Tibial nerve (tissue), 4 donors: ENCODE measurements around the gene MPST. TPM values are rescaled to one million over a fixed set of nuclear protein-coding genes. Genes with fewer than 3 reads are reported as not detected.

ENCODE experiments used
- DNase-seq, 2 donors: peaks; one replicate each; pipeline ENCODE4 v3.0.0-alpha.2; 2019; ENCODE audit warnings: low spot score in 2 of 2
- H3K27ac ChIP-seq, 4 donors: fragments of 200-600 bp; sonication (generic) in 3 of 4; one replicate each; pipeline ENCODE4 v1.5.1; 2017 to 2019; ENCODE audit warnings: mild to moderate bottlenecking in 1 of 4
- H3K27me3 ChIP-seq, 2 donors: fragments of 200-600 bp; sonication (generic) in 1 of 2; one replicate each; pipeline versions ENCODE4 v1.5.1 to v1.6.0; 2017 to 2019
- H3K36me3 ChIP-seq, 3 donors: fragments of 200-600 bp; sonication (generic); one replicate each; pipeline ENCODE4 v1.5.1; 2018 to 2019
- H3K4me1 ChIP-seq, 4 donors: fragments of 200-600 bp; sonication (generic) in 3 of 4; one replicate each; pipeline ENCODE4 v1.5.1; 2017 to 2019
- H3K4me3 ChIP-seq, 4 donors: fragments of 200-600 bp; sonication (generic) in 3 of 4; one replicate each; pipeline ENCODE4 v1.5.1; 2017 to 2019; ENCODE audit warnings: mild to moderate bottlenecking in 1 of 4, moderate library complexity in 1 of 4
- H3K9me3 ChIP-seq, 4 donors: fragments of 200-600 bp; sonication (generic) in 3 of 4; one replicate each; pipeline ENCODE4 v1.5.1; 2017 to 2019
- CTCF ChIP-seq, 5 experiments: fragments of 200-600 bp in 3 of 5; fragments of 450-650 bp in 2 of 5; sonication (generic) in 3 of 5; IDR thresholded peaks; one replicate each; pipeline ENCODE4 v1.5.1; 2016 to 2019; ENCODE audit warnings: antibody characterized with exemption in 5 of 5, mild to moderate bottlenecking in 3 of 5, moderate library complexity in 2 of 5
- EP300 ChIP-seq, 2 donors: sonication (generic); formaldehyde crosslinking; IDR thresholded peaks; one replicate each; pipeline ENCODE4 v1.6.1; 2017; ENCODE audit warnings: antibody characterized with exemption in 2 of 2, mild to moderate bottlenecking in 1 of 2
- POLR2A ChIP-seq, 2 donors: fragments of 450-650 bp; IDR thresholded peaks; one replicate each; pipeline ENCODE4 v1.6.1; 2017; ENCODE audit warnings: antibody characterized with exemption in 2 of 2, mild to moderate bottlenecking in 2 of 2, moderate library complexity in 2 of 2
- WGBS, 2 donors: methylation state at CpG; one replicate each; pipeline ENCODE4 v1.1.5; 2018; 5-methylcytosine and 5-hydroxymethylcytosine counted together
- total RNA-seq, 4 donors: library from RNA; depleted of rRNA; stranded (reverse); fragments of >200 nt; gene quantifications; one replicate each; pipeline ENCODE4 v1.1.0, GENCODE V29; 2016

Gene MPST
- total RNA-seq, 4 donors from 2014 or later = 193 to 258 (median 199) TPM

GRCh38 chr22:37026325-37026724, 6.8 kb downstream of the MPST start:
- Histone ChIP-seq H3K36me3 (peaks cover 2 to 79% (median 23%) of the 10 kb centered on the region in 3 donors), H3K9me3 (no peaks in the 10 kb centered on the region), H3K27me3 (no peaks in the 10 kb centered on the region), H3K27ac (no peak overlapping the region), H3K4me1 (peaks cover 0 to 29% (median 10%) of the 10 kb centered on the region in 4 donors), H3K4me3 (no peak overlapping the region)
- DNase-seq = no peak
- WGBS, 2 donors = 78 to 86% methylated on average over 5 of the region's 5 CpGs
- no peak for TF ChIP-seq EP300 (IDR thresholded peaks at IDR 0.05)
- TF ChIP-seq CTCF (IDR thresholded peaks at IDR 0.05) = no peak
- no peak for TF ChIP-seq POLR2A (IDR thresholded peaks at IDR 0.05)

GRCh38 chr22:37027556-37027955, 8.0 kb downstream of the MPST start:
- Histone ChIP-seq H3K4me1 (peaks cover 0 to 21% (median 0%) of the 10 kb centered on the region in 4 donors), H3K27ac (no peak overlapping the region), H3K9me3 (no peaks in the 10 kb centered on the region), H3K27me3 (no peaks in the 10 kb centered on the region), H3K4me3 (no peak overlapping the region), H3K36me3 (peaks cover 2 to 84% (median 23%) of the 10 kb centered on the region in 3 donors)
- WGBS, 2 donors = 84 to 89% methylated on average over 7 of the region's 7 CpGs
- no peak for TF ChIP-seq CTCF (IDR thresholded peaks at IDR 0.05)
- no peak for DNase-seq

GRCh38 chr22:37028692-37029674, 9.4 kb downstream of the MPST start:
- H3K4me1 ChIP-seq = peaks cover 0 to 16% (median 0%) of the 10 kb centered on the region in 4 donors
- no peak for TF ChIP-seq EP300 (IDR thresholded peaks at IDR 0.05)
- TF ChIP-seq POLR2A (IDR thresholded peaks at IDR 0.05) = no peak
- TF ChIP-seq CTCF (IDR thresholded peaks at IDR 0.05) = no peak
- DNase-seq = no peak
- H3K27ac ChIP-seq = no peak overlapping the region
- H3K36me3 ChIP-seq = peaks cover 2 to 79% (median 23%) of the 10 kb centered on the region in 3 donors
- H3K27me3 ChIP-seq = no peaks in the 10 kb centered on the region
- WGBS, 2 donors = 86 to 91% methylated on average over 22 of the region's 22 CpGs
- no peaks in the 10 kb centered on the region for H3K9me3 ChIP-seq
- H3K4me3 ChIP-seq = no peak overlapping the region

GRCh38 chr22:37030560-37031281, 11.2 kb downstream of the MPST start:
- H3K4me3 ChIP-seq = no peak overlapping the region
- H3K27ac ChIP-seq = peak overlapping the region in 1 of 4 donors; percentile 10
- H3K4me1 ChIP-seq = peaks cover 0 to 16% (median 0%) of the 10 kb centered on the region in 4 donors
- peaks cover 2 to 61% (median 13%) of the 10 kb centered on the region in 3 donors for H3K36me3 ChIP-seq
- WGBS, 2 donors = 56 to 59% methylated on average over 12 to 14 of the region's 14 CpGs
- no peaks in the 10 kb centered on the region for H3K27me3 ChIP-seq
- DNase-seq = no peak
- no peak for TF ChIP-seq CTCF (IDR thresholded peaks at IDR 0.05)
- TF ChIP-seq EP300 (IDR thresholded peaks at IDR 0.05) = no peak
- no peak for TF ChIP-seq POLR2A (IDR thresholded peaks at IDR 0.05)
- H3K9me3 ChIP-seq = no peaks in the 10 kb centered on the region
